Neural cell (in vitro differentiated cells): ENCODE data around the gene ETNK2. TPM values are rescaled to one million over a fixed set of nuclear protein-coding genes. Genes with fewer than 3 reads are reported as not detected.

Source experiments
- H2AFZ ChIP-seq: fragments of 200-600, 300-800 bp; sonication (generic), shearing (Covaris generic); 2 replicates; pipeline ENCODE4 v1.6.0; 2014; ENCODE audit warnings: low read depth, mild to moderate bottlenecking, antibody characterized with exemption, low read length, moderate library complexity
- H3F3A ChIP-seq: fragments of 200-600 bp; shearing (Covaris generic); 2 replicates; pipeline ENCODE4 v1.6.1; 2016; ENCODE audit warnings: mild to moderate bottlenecking, moderate library complexity, mixed read lengths, antibody characterized with exemption, low read length; ENCODE audit not compliant: insufficient read depth, poor library complexity, severe bottlenecking
- H3K27ac ChIP-seq: fragments of 200-600, 300-800 bp; sonication (generic), shearing (Covaris generic); 2 replicates; pipeline ENCODE4 v1.5.1; 2014; ENCODE audit warnings: mild to moderate bottlenecking, low read length, moderate library complexity
- H3K27me3 ChIP-seq: fragments of 300-800, 200-600 bp; sonication (generic), shearing (Covaris generic); 2 replicates; pipeline ENCODE4 v1.6.0; 2014; ENCODE audit warnings: mild to moderate bottlenecking, low read depth, low read length, moderate library complexity; ENCODE audit not compliant: insufficient read depth
- H3K36me3 ChIP-seq: fragments of 300-800, 200-600 bp; sonication (generic), shearing (Covaris generic); 2 replicates; pipeline ENCODE4 v1.5.1; 2014; ENCODE audit warnings: mild to moderate bottlenecking, antibody characterized with exemption, low read length, moderate library complexity; ENCODE audit not compliant: insufficient read depth
- H3K4me2 ChIP-seq: fragments of 300-800, 200-600 bp; sonication (generic), shearing (Covaris generic); 2 replicates; pipeline ENCODE4 v1.6.0; 2014; ENCODE audit warnings: mild to moderate bottlenecking, low read length
- H3K4me3 ChIP-seq: fragments of 300-800, 200-600 bp; sonication (generic), shearing (Covaris generic); 2 replicates; pipeline ENCODE4 v1.5.1; 2014; ENCODE audit warnings: mild to moderate bottlenecking, low read length, moderate library complexity
- H3K79me2 ChIP-seq: fragments of 200-600 bp; shearing (Covaris generic); replicated peaks from 2 replicates; pipeline ENCODE4 v1.6.0; 2014; ENCODE audit warnings: mild to moderate bottlenecking, low read length, moderate library complexity; ENCODE audit not compliant: insufficient read depth
- H3K9ac ChIP-seq: fragments of 300-800, 200-600 bp; sonication (generic), shearing (Covaris generic); 2 replicates; pipeline ENCODE4 v1.6.1; 2016; ENCODE audit warnings: mild to moderate bottlenecking, low read length, mixed read lengths
- H3K9me2 ChIP-seq: fragments of 200-600 bp; shearing (Covaris generic); 2 replicates; pipeline ENCODE4 v1.6.1; 2016; ENCODE audit warnings: mild to moderate bottlenecking, low read length, mixed read lengths; ENCODE audit not compliant: insufficient read depth
- H3K9me3 ChIP-seq: fragments of 200-600, 300-800 bp; sonication (generic), shearing (Covaris generic); 2 replicates; pipeline ENCODE4 v1.6.1; 2016; ENCODE audit warnings: mild to moderate bottlenecking, mixed run types, low read length, moderate library complexity, mixed read lengths
- H4K20me1 ChIP-seq: fragments of 200-600 bp; shearing (Covaris generic); 2 replicates; pipeline ENCODE4 v1.6.1; 2016; ENCODE audit warnings: mild to moderate bottlenecking, mixed run types; ENCODE audit not compliant: insufficient read depth
- EP300 ChIP-seq: fragments of 450-650 bp; conservative IDR thresholded peaks from 2 replicates; pipeline ENCODE4 v1.6.1; 2014; ENCODE audit warnings: antibody characterized with exemption, mild to moderate bottlenecking, moderate library complexity; ENCODE audit not compliant: poor library complexity, severe bottlenecking
- EZH2 ChIP-seq: fragments of 200-600, 300-800 bp; shearing (Covaris generic), sonication (generic); IDR thresholded peaks from 2 replicates; pipeline ENCODE4 v1.6.1; 2014; ENCODE audit warnings: antibody characterized with exemption, low read length, borderline replicate concordance, mild to moderate bottlenecking; ENCODE audit not compliant: insufficient read depth, poor library complexity, severe bottlenecking
- MXI1 ChIP-seq: fragments of 450-650 bp; conservative IDR thresholded peaks from 2 replicates; pipeline ENCODE4 v1.6.1; 2014; ENCODE audit warnings: antibody characterized with exemption, mild to moderate bottlenecking; ENCODE audit not compliant: poor library complexity, severe bottlenecking
- POLR2AphosphoS5 ChIP-seq: IDR thresholded peaks from 2 replicates; pipeline ENCODE4 v1.6.1; 2012
- RAD21 ChIP-seq: fragments of 450-650 bp; conservative IDR thresholded peaks from 2 replicates; pipeline ENCODE4 v1.6.1; 2014; ENCODE audit warnings: antibody characterized with exemption, mild to moderate bottlenecking, moderate library complexity
- SMC3 ChIP-seq: fragments of 450-650 bp; conservative IDR thresholded peaks from 2 replicates; pipeline ENCODE4 v1.6.1; 2014; ENCODE audit warnings: antibody characterized with exemption, mild to moderate bottlenecking, moderate library complexity; ENCODE audit not compliant: poor library complexity
- TAF1 ChIP-seq: IDR thresholded peaks from 2 replicates; pipeline ENCODE4 v1.6.1; 2012; ENCODE audit warnings: low read depth
- polyA plus RNA-seq: library from polyadenylated mRNA; depleted of rRNA; stranded (reverse); fragments of >200 nt; gene quantifications from 2 replicates; pipeline ENCODE4 v1.2.3, GENCODE V29; 2014
- TF ChIP-seq, protein P1 (sequence below): IDR thresholded peaks from 2 replicates; pipeline ENCODE4 v1.6.1; 2012; ENCODE audit warnings: borderline replicate concordance
- TF ChIP-seq, protein P2 (sequence below): fragments of 450-650 bp; IDR thresholded peaks from 2 replicates; pipeline ENCODE4 v1.5.1; 2014; ENCODE audit warnings: antibody characterized with exemption, mild to moderate bottlenecking, moderate library complexity; ENCODE audit not compliant: poor library complexity, severe bottlenecking

Gene ETNK2
- polyA plus RNA-seq, 1 donor from 2014 or later = 26.7 TPM

- Histone ChIP-seq H3K27ac (no peak overlapping the region), H3K4me2 (no peak overlapping the region), H3K9me2 (no peaks in the 10 kb centered on the region), H3K79me2 (no peaks in the 10 kb centered on the region), H3K9me3 (no peaks in the 10 kb centered on the region), H3F3A (no peaks in the 10 kb centered on the region), H4K20me1 (no peaks in the 10 kb centered on the region), H3K9ac (no peak overlapping the region), H3K4me3 (no peak overlapping the region), H2AFZ (no peak overlapping the region), H3K36me3 (no peaks in the 10 kb centered on the region), H3K27me3 (peaks cover 72% of the 10 kb centered on the region)
- no peak for TF ChIP-seq MXI1
- TF ChIP-seq EP300 = no peak
- TF ChIP-seq TAF1 = no peak
- TF ChIP-seq, protein P1, sequence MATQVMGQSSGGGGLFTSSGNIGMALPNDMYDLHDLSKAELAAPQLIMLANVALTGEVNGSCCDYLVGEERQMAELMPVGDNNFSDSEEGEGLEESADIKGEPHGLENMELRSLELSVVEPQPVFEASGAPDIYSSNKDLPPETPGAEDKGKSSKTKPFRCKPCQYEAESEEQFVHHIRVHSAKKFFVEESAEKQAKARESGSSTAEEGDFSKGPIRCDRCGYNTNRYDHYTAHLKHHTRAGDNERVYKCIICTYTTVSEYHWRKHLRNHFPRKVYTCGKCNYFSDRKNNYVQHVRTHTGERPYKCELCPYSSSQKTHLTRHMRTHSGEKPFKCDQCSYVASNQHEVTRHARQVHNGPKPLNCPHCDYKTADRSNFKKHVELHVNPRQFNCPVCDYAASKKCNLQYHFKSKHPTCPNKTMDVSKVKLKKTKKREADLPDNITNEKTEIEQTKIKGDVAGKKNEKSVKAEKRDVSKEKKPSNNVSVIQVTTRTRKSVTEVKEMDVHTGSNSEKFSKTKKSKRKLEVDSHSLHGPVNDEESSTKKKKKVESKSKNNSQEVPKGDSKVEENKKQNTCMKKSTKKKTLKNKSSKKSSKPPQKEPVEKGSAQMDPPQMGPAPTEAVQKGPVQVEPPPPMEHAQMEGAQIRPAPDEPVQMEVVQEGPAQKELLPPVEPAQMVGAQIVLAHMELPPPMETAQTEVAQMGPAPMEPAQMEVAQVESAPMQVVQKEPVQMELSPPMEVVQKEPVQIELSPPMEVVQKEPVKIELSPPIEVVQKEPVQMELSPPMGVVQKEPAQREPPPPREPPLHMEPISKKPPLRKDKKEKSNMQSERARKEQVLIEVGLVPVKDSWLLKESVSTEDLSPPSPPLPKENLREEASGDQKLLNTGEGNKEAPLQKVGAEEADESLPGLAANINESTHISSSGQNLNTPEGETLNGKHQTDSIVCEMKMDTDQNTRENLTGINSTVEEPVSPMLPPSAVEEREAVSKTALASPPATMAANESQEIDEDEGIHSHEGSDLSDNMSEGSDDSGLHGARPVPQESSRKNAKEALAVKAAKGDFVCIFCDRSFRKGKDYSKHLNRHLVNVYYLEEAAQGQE = no peak
- no peak for TF ChIP-seq SMC3
- no peak for TF ChIP-seq POLR2AphosphoS5
- TF ChIP-seq, protein P2, sequence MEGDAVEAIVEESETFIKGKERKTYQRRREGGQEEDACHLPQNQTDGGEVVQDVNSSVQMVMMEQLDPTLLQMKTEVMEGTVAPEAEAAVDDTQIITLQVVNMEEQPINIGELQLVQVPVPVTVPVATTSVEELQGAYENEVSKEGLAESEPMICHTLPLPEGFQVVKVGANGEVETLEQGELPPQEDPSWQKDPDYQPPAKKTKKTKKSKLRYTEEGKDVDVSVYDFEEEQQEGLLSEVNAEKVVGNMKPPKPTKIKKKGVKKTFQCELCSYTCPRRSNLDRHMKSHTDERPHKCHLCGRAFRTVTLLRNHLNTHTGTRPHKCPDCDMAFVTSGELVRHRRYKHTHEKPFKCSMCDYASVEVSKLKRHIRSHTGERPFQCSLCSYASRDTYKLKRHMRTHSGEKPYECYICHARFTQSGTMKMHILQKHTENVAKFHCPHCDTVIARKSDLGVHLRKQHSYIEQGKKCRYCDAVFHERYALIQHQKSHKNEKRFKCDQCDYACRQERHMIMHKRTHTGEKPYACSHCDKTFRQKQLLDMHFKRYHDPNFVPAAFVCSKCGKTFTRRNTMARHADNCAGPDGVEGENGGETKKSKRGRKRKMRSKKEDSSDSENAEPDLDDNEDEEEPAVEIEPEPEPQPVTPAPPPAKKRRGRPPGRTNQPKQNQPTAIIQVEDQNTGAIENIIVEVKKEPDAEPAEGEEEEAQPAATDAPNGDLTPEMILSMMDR = no peak
- TF ChIP-seq EZH2 = no peak
- TF ChIP-seq RAD21 = no peak
Measured at GRCh38 chr1:204104331-204105130, 47.3 kb downstream of the ETNK2 start.

DNA sequence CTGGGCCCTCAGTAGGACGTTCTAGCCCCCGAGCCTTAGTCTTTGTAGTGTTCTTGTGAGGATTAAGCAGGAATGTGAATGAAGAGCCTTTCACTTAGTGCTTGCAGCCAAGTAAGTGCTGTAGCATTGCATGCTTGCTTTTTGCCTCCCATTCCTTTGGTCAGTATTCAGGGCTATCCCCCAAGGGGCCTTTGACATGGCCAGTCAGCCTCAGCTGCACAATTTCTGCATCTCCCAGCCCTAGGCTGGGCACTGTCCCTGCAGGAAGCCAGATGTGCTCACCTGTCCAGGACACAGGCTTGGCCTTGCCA, 48.5 kb downstream of the ETNK2 start:
- H3K9me3 ChIP-seq = no peaks in the 10 kb centered on the region
- H3K4me3 ChIP-seq = no peak overlapping the region
- H3K79me2 ChIP-seq = no peaks in the 10 kb centered on the region
- H3K27me3 ChIP-seq = peaks cover 61% of the 10 kb centered on the region
- H2AFZ ChIP-seq = no peak overlapping the region
- H3K9me2 ChIP-seq = no peaks in the 10 kb centered on the region
- H3K27ac ChIP-seq = no peak overlapping the region
- TF ChIP-seq EZH2 (no peak), POLR2AphosphoS5 (no peak), SMC3 (no peak), EP300 (no peak), MXI1 (no peak), TAF1 (no peak), RAD21 (no peak)
- TF ChIP-seq, protein P1 = no peak
- TF ChIP-seq, protein P2 = no peak
- no peaks in the 10 kb centered on the region for H3F3A ChIP-seq
- H3K9ac ChIP-seq = no peak overlapping the region
- H3K4me2 ChIP-seq = no peak overlapping the region
- H4K20me1 ChIP-seq = no peaks in the 10 kb centered on the region
- no peaks in the 10 kb centered on the region for H3K36me3 ChIP-seq
